Measurements from ENCODE around the gene LNX1. TPM values are rescaled to one million over a fixed set of nuclear protein-coding genes. Genes with fewer than 3 reads are reported as not detected.
"Not testable (repeated sequence)": the region's sequence is repeated elsewhere in the genome, so short reads cannot be mapped to it uniquely, and the experiment has no call there.

The LNX1 gene
- polyA plus RNA-seq, 2 of the 4 experiments (the other 2 are of a cell fraction), result 0.04 to 0.14 TPM

- H3K4me3 ChIP-seq, result no peak overlapping the region
- FAIRE-seq (no peak), DNase-seq (ENCODE audit: low read depth in 1 of 2, low spot score in 1 of 2) (no peak), ATAC-seq (no peak)
- no peak overlapping the region for H3K4me2 ChIP-seq
- H3K27ac ChIP-seq, result no peak overlapping the region
- ChIA-PET POLR2A (no interaction called here), CTCF (no interaction called here)
- TF ChIP-seq POLR2AphosphoS2 (conservative IDR thresholded peaks at IDR 0.05; ENCODE audit: low read length), result no peak
- no peak for TF ChIP-seq ZNF302 (CRISPR knock-in tag; IDR thresholded peaks at IDR 0.05)
- no peak for TF ChIP-seq GATA3 (IDR thresholded peaks at IDR 0.05; ENCODE audit: borderline replicate concordance)
- no peak for TF ChIP-seq RCOR1 (IDR thresholded peaks at IDR 0.05; ENCODE audit: low read depth, low read length)
- no peak for TF ChIP-seq FOXS1 (CRISPR knock-in tag; IDR thresholded peaks at IDR 0.05)
- TF ChIP-seq E2F6 (IDR thresholded peaks at IDR 0.05; ENCODE audit: borderline replicate concordance, low read depth), result no peak
- no peak for TF ChIP-seq CTCF (IDR thresholded peaks at IDR 0.05)
- no peak for TF ChIP-seq EHF (CRISPR knock-in tag; IDR thresholded peaks at IDR 0.05)
- no peak for TF ChIP-seq FOSL2 (IDR thresholded peaks at IDR 0.05)
- TF ChIP-seq FOSL2 (CRISPR knock-in tag; IDR thresholded peaks at IDR 0.05), result no peak
- no peak for TF ChIP-seq EP300 (IDR thresholded peaks at IDR 0.05)
- no peak for TF ChIP-seq HOXB5 (CRISPR knock-in tag; IDR thresholded peaks at IDR 0.05)
- no peak for TF ChIP-seq MAZ (IDR thresholded peaks at IDR 0.05; ENCODE audit: borderline replicate concordance, low read depth, low read length)
- no peak for TF ChIP-seq HDAC2 (IDR thresholded peaks at IDR 0.05)
- no peak for TF ChIP-seq BCL3 (IDR thresholded peaks at IDR 0.05)
- TF ChIP-seq ZFP36 (IDR thresholded peaks at IDR 0.05; ENCODE audit: borderline replicate concordance, partially characterized antibody), result no peak
- no peak for TF ChIP-seq HOXA7 (CRISPR knock-in tag; IDR thresholded peaks at IDR 0.05)
- no peak for TF ChIP-seq PHF8 (IDR thresholded peaks at IDR 0.05; ENCODE audit: borderline replicate concordance, low read depth)
- no peaks in the 10 kb centered on the region for H3K4me1 ChIP-seq
- WGBS (ENCODE audit: missing lambda C conversion rate), result 94% methylated on average over 3 of the region's 3 CpGs
- no peaks in the 10 kb centered on the region for H3K9me3 ChIP-seq
These were observed 172.1 kb downstream of the LNX1 start for GRCh38 chr4:53419208-53419607.

GRCh38 chr4:53409479-53409878 lies 181.8 kb downstream of the LNX1 start:
- H3K9me3 ChIP-seq; CTCF ChIA-PET; DNase-seq (ENCODE audit: low read depth in 1 of 2, low spot score in 1 of 2); H3K4me2 ChIP-seq; FAIRE-seq; H3K4me1 ChIP-seq; POLR2A ChIA-PET; H3K27ac ChIP-seq; ATAC-seq; H3K4me3 ChIP-seq: not testable (repeated sequence)
- WGBS (ENCODE audit: missing lambda C conversion rate), result 97% methylated on average over 7 of the region's 11 CpGs

Other genes with a start within 250 kb of the LNX1 start
- 10.8 and 12.1 TPM in 2 replicates for gene SCFD2, start 225.4 kb downstream of the LNX1 start, polyA plus RNA-seq (2011; rRNA removed)
- gene SCFD2, start 225.4 kb downstream of the LNX1 start, polyA plus RNA-seq (2017; fragmentation: RNase III; extraction: RNeasy Plus Mini Kit Qiagen cat#74134 plus additional on column Dnase treatment), result 7.6 to 8.2 TPM (median 7.7 TPM) in 3 replicates
- 26.9 and 27.9 TPM in 2 replicates for gene FIP1L1, start 213.8 kb downstream of the LNX1 start, polyA plus RNA-seq (2011; rRNA removed)
- 38.4 to 40.5 TPM (median 39.0 TPM) in 3 replicates for gene FIP1L1, start 213.8 kb downstream of the LNX1 start, polyA plus RNA-seq (2017; fragmentation: RNase III; extraction: RNeasy Plus Mini Kit Qiagen cat#74134 plus additional on column Dnase treatment)